NCI-H1048 (cell line): ENCODE measurements around the gene TMEM181.
"Not testable (repeated sequence)": the region's sequence is repeated elsewhere in the genome, so short reads cannot be mapped to it uniquely, and the experiment has no call there.

Source experiments
- DNase-seq: peaks from one replicate; lab custom pipeline; 2025; lab: John Stamatoyannopoulos, UW

Gene TMEM181

DNA sequence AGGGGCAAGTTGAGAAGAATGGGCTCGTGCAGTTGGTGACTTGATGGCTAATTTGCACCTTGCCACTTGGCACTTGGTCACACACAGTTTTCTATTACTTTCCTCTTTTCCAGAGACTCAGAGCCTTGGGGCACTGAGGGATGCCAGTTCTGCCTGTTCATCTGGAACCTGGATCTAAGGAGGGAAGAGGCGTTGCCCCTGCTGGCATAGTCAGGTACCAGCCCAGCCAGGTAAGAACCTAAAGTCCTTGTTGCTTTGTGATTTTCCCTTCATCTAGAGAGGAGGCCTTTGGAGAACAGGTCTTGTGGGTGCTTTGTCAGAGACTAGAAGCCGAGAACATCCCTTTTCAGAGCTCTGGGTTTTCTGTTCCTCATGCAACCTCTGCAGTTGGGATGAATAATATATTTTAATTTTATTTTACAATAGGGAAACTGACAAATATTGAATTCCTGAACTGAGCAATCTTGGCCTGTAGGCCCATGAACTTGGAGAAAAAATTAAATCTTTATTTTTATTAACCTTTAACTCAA lies 101.3 kb downstream of the TMEM181 start:
- no peak for DNase-seq

DNA sequence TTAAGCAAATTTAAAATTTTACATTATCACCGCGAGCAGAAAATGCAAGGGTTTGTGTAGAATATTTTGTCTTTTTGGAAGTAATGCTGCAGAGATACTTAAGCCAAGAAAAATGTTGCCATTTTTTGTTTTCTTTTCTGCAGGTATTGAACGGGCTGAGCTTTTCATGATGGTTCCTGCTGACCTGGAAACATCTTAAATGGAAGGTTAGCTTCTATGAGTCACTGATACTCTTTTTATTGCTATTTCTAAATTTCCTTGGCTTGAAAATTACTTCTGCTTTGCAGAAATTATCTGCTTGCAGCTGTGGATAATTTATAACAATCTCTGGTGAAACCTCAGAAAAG lies 102.7 kb downstream of the TMEM181 start:
- DNase-seq = no peak

DNA sequence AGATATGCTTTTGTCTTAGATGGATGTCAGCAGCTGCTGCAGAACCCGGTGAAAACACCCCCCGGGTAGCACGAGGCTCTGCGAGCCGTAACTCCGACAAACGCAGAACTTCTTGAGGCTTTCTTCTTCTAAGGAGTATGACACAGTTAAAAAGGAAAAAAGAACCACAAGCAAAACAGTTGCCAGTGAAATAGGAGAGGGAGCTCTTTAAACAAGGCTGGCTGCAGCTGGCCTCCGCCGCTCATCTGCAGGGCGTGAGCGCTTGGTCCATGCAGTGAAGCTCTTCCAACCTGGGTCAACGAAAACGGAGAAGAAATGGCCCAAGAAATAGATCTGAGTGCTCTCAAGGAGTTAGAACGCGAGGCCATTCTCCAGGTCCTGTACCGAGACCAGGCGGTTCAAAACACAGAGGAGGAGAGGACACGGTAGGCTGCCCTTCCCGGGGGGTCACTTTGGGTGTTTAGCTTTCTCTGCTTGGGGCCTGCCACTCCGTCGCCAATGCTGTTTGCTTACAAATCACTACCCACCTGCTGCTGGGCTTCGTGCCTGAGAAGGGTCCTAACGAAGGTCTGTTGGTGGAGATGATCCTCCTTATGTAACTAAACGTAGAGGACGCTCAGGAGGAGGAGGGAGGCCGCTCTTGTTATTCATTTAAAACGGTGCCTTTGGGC lies 103.2 kb downstream of the TMEM181 start:
- DNase-seq = no peak

DNA sequence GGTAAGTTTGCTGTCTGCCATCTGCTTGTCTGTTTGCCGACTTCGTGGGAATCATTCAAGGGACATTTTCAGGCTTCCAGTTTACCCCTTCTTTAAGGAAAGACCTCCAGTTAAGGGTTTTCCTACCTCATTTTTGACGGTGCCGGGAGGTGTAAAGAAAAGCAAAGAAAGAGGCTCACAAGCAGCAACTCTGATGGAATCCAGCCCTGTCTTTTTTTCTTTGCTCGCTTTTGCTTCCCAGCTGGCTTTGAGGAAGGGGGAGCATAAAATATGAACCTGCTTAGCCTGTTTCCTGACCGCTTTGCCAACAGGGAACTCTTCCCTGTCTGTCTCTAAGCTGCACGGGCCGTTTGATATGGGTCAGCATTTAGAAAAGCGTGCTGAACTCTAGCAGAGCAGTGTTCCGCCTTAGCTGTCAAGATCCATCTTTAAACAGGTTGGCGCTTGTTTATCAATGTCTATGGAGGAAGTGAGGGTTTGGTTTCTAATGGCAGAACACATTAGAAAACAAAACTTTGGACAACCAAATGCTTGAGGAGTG lies 103.8 kb downstream of the TMEM181 start:
- no peak for DNase-seq

DNA sequence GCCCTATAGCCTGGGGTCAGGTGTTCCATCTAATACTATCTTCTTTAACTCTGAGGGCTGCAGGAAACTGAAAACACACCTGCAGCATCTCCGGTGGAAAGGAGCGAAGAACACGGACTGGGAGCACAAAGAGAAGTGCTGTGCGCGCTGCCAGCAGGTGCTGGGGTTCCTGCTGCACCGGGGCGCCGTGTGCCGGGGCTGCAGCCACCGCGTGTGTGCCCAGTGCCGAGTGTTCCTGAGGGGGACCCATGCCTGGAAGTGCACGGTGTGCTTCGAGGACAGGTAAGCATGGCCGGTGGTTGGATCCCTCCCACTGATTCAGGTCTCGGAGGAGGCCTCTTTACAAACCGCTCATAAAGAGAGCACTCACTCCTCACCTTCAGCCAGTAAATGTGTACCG lies 105.4 kb downstream of the TMEM181 start:
- DNase-seq = no peak

DNA sequence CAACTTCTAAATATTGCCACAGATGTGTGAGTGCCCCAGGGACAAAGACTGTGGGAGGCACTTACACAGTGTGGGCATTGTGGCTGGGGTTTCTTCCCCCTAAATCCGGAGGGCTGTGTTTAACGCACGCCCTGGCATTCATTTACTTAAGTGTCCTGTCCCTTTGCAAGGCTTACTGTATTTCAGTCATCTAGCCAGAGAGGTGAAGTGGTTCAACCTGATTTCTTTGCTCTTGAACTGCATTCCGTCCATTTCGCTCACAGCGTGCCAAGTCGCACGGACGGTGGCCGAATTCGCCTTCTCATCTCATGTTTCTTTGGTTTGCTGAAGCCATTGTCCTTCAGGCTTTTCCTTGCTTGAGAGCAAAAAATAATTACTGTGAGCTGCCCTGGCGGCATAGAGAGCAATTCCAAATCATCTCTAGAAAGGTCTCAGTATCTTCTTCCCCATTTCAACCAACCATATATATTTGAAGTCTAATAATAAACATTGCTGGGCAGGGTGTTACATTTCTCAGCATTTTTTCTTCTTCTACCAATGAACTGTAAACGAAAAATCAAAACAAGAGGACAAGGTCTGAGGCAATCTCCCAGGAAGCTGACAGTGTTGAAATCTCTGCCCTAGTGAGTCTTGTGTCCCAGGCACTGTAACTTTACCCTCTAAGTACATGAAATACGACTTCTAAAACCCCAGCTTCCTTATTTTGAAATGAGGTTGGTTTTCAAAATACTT lies 106.9 kb downstream of the TMEM181 start:
- no peak for DNase-seq

- DNase-seq = no peak
These were observed 107.6 kb downstream of the TMEM181 start for GRCh38 chr6:158667360-158667981.

DNA sequence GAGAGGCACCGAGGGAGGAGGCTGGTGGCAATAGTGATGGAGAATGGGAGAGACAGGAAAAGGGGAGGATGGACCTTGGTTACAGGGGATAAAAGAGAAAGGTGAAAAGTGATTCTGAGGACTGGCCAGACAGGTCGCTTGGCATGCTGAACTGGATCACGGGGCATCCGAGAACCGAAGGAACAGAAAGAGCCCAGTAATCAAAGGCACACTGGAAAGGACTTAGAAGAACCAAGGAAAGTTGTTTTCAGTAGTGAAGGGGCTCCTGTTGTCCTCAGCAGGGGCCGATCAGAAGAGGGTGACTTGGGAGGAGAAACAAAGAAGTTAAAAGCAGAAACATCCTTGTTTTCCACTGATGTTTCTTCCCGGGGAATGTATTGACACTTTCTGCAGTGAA lies 108.8 kb downstream of the TMEM181 start:
- DNase-seq = no peak

DNA sequence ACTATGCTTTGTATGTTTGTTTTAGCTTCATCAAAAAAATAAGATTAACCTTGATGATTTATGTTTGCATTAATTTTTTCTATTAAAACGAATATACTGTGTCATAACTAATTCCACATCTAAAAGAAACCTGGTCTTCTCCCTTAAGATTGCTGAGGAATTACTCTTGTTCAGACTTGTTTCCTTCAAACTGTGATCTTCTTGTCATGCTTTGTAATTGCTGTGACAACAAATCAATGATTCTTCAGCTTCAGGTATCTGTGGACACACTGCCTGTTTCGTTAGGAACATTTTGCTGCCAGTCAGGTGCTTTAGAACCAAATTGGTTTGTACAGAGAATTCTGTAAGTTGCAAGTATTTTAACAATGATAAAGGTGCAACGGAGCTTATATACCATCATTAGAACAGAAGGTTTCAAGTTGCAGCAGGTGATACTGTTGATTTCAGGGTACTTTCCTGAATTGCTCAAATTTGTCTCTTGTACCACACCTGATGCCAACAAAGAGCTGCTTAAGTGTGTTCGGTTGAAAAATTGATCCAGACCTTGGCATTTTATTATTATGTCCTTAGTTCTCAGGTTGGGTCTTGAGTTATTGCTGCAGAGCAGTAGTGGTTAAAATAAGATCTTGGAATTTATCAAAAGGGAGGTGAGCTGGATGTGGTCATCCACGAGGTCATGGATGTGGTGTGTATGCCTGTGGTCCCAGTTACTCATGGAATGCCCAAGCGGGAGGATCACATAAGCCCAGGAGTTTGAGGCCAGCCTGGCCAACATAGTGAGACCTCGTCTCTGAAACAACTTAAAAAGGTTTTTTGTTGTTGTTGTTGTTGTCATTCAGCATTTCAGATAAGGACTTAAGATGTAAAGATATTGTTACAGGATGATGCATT lies 109.5 kb downstream of the TMEM181 start:
- DNase-seq = no peak

GRCh38 chr6:158672119-158672518 lies 112.2 kb downstream of the TMEM181 start:
- DNase-seq = not testable (repeated sequence)

GRCh38 chr6:158672726-158673125 lies 112.8 kb downstream of the TMEM181 start:
- DNase-seq = no peak

DNA sequence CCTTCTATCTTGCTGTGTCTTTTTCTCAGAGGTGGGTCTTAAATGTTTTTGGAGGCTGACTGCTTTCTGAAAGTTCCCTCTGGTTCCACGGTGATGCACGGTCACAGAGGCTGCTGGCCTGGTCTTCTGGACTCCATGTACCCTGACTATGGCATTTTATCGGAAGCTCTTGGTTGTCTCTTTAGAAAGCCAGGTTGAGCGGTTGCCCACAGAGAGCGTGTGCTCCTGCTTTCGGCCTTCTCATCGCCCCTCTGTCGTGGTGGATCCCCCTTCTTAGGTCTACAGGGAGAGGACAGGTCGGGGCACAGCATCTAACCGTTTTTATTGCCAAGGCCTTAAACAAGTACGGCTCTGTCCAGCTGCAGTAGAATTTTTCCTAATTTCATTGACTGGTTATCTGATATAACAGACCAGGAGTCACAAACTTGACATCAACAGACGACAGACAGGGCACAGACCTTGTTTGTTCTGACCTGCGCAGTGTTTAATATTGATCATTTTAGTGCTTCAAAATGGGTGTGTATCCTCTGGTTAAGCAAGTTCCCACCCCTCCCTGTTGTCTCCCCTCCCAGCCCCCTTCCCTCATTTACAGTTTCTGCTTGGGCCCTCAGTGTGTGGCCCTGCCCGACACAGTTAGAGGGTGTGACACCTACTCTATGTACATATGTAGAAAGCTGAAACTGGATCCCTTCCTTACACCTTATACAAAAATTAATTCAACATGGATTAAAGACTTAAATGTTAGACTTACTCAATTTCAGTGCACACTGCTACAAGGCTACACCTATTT lies 114.6 kb downstream of the TMEM181 start:
- DNase-seq = no peak

- not testable (repeated sequence) for DNase-seq
These were observed 117.2 kb downstream of the TMEM181 start for GRCh38 chr6:158677094-158677493.

GRCh38 chr6:158677906-158678578 lies 118.2 kb downstream of the TMEM181 start:
- DNase-seq = no peak

- DNase-seq = no peak
These were observed 120.1 kb downstream of the TMEM181 start for GRCh38 chr6:158680015-158680414.

GRCh38 chr6:158680481-158680880 lies 120.6 kb downstream of the TMEM181 start:
- no peak for DNase-seq

GRCh38 chr6:158684311-158684710 lies 124.4 kb downstream of the TMEM181 start:
- DNase-seq = no peak

DNA sequence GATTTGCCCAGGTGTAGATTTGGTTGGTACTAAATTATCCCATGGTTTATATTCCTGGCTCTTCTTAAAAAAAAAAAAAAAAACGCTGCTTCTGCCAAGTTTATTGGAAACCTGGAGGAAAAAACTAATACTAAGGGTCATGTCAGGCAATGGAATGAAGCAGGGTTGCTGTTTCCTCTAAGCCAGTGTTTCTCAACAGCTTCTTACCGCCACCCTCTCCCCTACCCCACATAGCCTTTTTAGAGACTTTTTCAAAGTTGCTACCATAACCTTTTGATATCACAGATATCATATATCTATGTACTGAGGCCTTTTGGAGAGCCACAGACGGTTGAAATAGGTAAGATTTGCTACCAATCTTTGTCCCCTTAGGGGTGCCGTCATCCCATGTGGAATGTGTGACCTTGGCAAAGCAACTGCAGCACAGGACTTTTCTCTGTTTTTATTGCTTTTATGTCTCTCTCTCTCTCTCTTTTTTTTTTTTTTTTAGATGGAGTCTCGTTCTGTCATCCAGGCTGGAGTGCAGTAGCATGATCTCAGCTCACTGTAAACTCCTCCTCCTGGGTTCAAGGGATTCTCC lies 124.9 kb downstream of the TMEM181 start:
- no peak for DNase-seq
